Measurements from ENCODE around the gene EOLA2. TPM values are rescaled to one million over a fixed set of nuclear protein-coding genes. Genes with fewer than 3 reads are reported as not detected.
"Not testable (repeated sequence)": the region's sequence is repeated elsewhere in the genome, so short reads cannot be mapped to it uniquely, and the experiment has no call there.

The EOLA2 gene
- total and polyA plus RNA-seq, 7 donors: 13.1 to 33.7 (median 17.3) TPM

DNA sequence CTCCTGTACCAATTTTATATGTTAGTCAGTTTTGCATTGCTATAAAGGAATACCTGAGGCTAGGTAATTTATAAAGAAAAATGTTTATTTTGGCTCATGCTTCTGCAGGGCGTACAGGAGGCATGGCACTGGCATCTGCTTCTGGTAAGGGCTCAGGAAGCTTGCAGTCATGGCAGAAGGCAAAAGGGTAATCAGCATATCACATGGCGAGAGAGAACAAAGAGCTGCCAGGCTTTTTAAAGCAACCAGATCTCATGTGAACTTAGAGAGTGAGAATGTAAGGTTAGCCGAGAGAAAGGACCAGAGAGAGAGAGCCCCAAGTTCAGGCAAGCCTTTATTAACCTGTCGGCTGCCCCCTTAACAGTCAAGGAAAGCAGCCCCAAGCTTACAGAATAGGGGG, 14.5 kb downstream of the EOLA2 start:
- H3K4me1 ChIP-seq; H3K27me3 ChIP-seq (ENCODE audit: insufficient read depth in 3 of 3, low read length in 2 of 3); intact Hi-C loops (cut with DNase I); H3K36me3 ChIP-seq (ENCODE audit: insufficient read depth in 1 of 2, low read depth in 1 of 2); H3K4me3 ChIP-seq; H3K27ac ChIP-seq; DNase-seq; H3K9me3 ChIP-seq: not testable (repeated sequence)
- WGBS, 3 donors: no CpG with 5 or more reads among the region's 4 CpGs
- peak in 2 of 4 donors; percentile 37 to 51 for ATAC-seq

GRCh38 chrX:149916745-149917392, 21.4 kb downstream of the EOLA2 start:
- TF ChIP-seq, protein P1, sequence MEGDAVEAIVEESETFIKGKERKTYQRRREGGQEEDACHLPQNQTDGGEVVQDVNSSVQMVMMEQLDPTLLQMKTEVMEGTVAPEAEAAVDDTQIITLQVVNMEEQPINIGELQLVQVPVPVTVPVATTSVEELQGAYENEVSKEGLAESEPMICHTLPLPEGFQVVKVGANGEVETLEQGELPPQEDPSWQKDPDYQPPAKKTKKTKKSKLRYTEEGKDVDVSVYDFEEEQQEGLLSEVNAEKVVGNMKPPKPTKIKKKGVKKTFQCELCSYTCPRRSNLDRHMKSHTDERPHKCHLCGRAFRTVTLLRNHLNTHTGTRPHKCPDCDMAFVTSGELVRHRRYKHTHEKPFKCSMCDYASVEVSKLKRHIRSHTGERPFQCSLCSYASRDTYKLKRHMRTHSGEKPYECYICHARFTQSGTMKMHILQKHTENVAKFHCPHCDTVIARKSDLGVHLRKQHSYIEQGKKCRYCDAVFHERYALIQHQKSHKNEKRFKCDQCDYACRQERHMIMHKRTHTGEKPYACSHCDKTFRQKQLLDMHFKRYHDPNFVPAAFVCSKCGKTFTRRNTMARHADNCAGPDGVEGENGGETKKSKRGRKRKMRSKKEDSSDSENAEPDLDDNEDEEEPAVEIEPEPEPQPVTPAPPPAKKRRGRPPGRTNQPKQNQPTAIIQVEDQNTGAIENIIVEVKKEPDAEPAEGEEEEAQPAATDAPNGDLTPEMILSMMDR (IDR thresholded peaks at IDR 0.05): no peak
- Histone ChIP-seq H3K4me1 (no peaks in the 10 kb centered on the region), H3K9me3 (no peaks in the 10 kb centered on the region), H3K36me3 (ENCODE audit: insufficient read depth in 1 of 2, low read depth in 1 of 2) (no peaks in the 10 kb centered on the region), H3K27ac (no peak overlapping the region), H3K4me3 (no peak overlapping the region), H3K27me3 (ENCODE audit: insufficient read depth in 3 of 3, low read length in 2 of 3) (no peaks in the 10 kb centered on the region)
- intact Hi-C loops (cut with DNase I): no loop called here
- ATAC-seq: no peak
- WGBS, 3 donors: 77 to 85% (median 81%) methylated on average over 3 of the region's 3 CpGs
- DNase-seq: no peak

- intact Hi-C loops (cut with DNase I): no loop called here
- TF ChIP-seq, protein P1 (IDR thresholded peaks at IDR 0.05): no peak
- H3K4me1 ChIP-seq: no peaks in the 10 kb centered on the region
These were observed 28.1 kb downstream of the EOLA2 start for GRCh38 chrX:149910178-149910695.

GRCh38 chrX:149909324-149910177, 28.7 kb downstream of the EOLA2 start:
- ATAC-seq (no peak), DNase-seq (peak in 1 of 2 donors; percentile 28)
- Histone ChIP-seq H3K36me3 (ENCODE audit: insufficient read depth in 1 of 2, low read depth in 1 of 2) (no peaks in the 10 kb centered on the region), H3K27ac (no peak overlapping the region), H3K4me1 (no peaks in the 10 kb centered on the region), H3K9me3 (no peaks in the 10 kb centered on the region), H3K27me3 (ENCODE audit: insufficient read depth in 3 of 3, low read length in 2 of 3) (no peaks in the 10 kb centered on the region), H3K4me3 (no peak overlapping the region)
- TF ChIP-seq, protein P1 (IDR thresholded peaks at IDR 0.05): no peak
- intact Hi-C loops (cut with DNase I): no loop called here
- 77 to 98% (median 93%) methylated on average over 4 of the region's 4 CpGs for WGBS, 3 donors

More at GRCh38 chrX:149910178-149910695, 28.1 kb downstream of the EOLA2 start:
- WGBS, 3 donors: 88 to 96% (median 96%) methylated on average over 9 of the region's 9 CpGs
- ATAC-seq (no peak), DNase-seq (peak in 1 of 2 donors; percentile 24)
- H3K27ac ChIP-seq: no peak overlapping the region
- H3K9me3 ChIP-seq: no peaks in the 10 kb centered on the region
- H3K36me3 ChIP-seq (ENCODE audit: insufficient read depth in 1 of 2, low read depth in 1 of 2): no peaks in the 10 kb centered on the region
- no peaks in the 10 kb centered on the region for H3K27me3 ChIP-seq (ENCODE audit: insufficient read depth in 3 of 3, low read length in 2 of 3)
- no peak overlapping the region for H3K4me3 ChIP-seq

DNA sequence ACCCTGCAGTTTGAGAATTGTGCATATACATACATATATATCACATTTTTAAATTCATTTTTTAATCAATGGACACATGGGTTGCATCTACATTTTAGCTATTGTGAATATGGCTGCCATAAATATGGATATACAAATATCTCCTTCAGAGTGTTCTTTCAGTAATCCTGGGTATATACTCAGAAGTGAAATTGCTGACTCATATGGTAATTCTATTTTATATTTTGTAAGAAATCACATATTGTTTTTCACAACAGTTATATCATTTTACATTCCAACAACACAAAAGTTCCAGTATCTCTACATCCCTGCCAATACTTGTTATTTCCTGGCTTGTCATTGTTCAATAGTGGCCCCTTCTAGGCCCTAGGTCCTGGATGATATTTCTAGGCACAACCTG, 29.6 kb downstream of the EOLA2 start:
- no peak overlapping the region for H3K4me3 ChIP-seq
- no peaks in the 10 kb centered on the region for H3K27me3 ChIP-seq (ENCODE audit: insufficient read depth in 3 of 3, low read length in 2 of 3)
- H3K9me3 ChIP-seq: no peaks in the 10 kb centered on the region
- no peaks in the 10 kb centered on the region for H3K36me3 ChIP-seq (ENCODE audit: insufficient read depth in 1 of 2, low read depth in 1 of 2)
- DNase-seq (no peak), ATAC-seq (no peak)
- intact Hi-C loops (cut with DNase I): no loop called here
- H3K4me1 ChIP-seq: no peaks in the 10 kb centered on the region
- TF ChIP-seq, protein P1 (IDR thresholded peaks at IDR 0.05): no peak
- H3K27ac ChIP-seq: no peak overlapping the region

Data from psoas muscle (tissue), 8 donors.